Gastrocnemius medialis (tissue), 4 donors: ENCODE measurements around the gene SCARF2. TPM values are rescaled to one million over a fixed set of nuclear protein-coding genes. Genes with fewer than 3 reads are reported as not detected.

Experiments used
- ATAC-seq, 2 donors: fragments of 150-250 bp; one replicate each; pipeline ENCODE4 v1.9.1; 2016
- DNase-seq, 2 donors: peaks; one replicate each; pipeline ENCODE4 v3.0.0-alpha.2; 2019
- H3K27ac ChIP-seq, 4 donors: fragments of 200-600 bp; sonication (generic); 1 replicate in 1 of 4; 2 replicates in 3 of 4; pipeline ENCODE4 v1.5.1; 2016 to 2018; ENCODE audit warnings: mild to moderate bottlenecking in 2 of 4, moderate library complexity in 1 of 4
- H3K27me3 ChIP-seq, 3 donors: fragments of 200-600 bp; sonication (generic) in 2 of 3; 1 replicate in 1 of 3; 2 replicates in 2 of 3; pipeline versions ENCODE4 v1.5.1 to v1.6.0; 2016 to 2019; ENCODE audit warnings: mild to moderate bottlenecking in 1 of 3, moderate library complexity in 1 of 3
- H3K36me3 ChIP-seq, 2 donors: fragments of 200-600 bp; sonication (generic) in 1 of 2; one replicate each; pipeline ENCODE4 v1.5.1; 2017 to 2018
- H3K4me1 ChIP-seq, 2 donors: fragments of 200-600 bp; sonication (generic) in 1 of 2; one replicate each; pipeline ENCODE4 v1.5.1; 2016 to 2017; ENCODE audit warnings: mild to moderate bottlenecking in 2 of 2
- H3K4me3 ChIP-seq, 4 donors: fragments of 200-600 bp; sonication (generic) in 3 of 4; 1 replicate in 1 of 4; 2 replicates in 3 of 4; pipeline ENCODE4 v1.5.1; 2016 to 2019; ENCODE audit warnings: mild to moderate bottlenecking in 2 of 4
- H3K9me3 ChIP-seq, 3 donors: fragments of 200-600 bp; sonication (generic) in 2 of 3; 1 replicate in 1 of 3; 2 replicates in 2 of 3; pipeline ENCODE4 v1.5.1; 2016 to 2019
- CTCF ChIP-seq, 5 experiments: fragments of 450-650 bp in 3 of 5; fragments of 200-600 bp in 2 of 5; sonication (generic) in 2 of 5; IDR thresholded peaks in 4 of 5; conservative IDR thresholded peaks in 1 of 5; 1 replicate in 4 of 5; 2 replicates in 1 of 5; pipeline ENCODE4 v1.5.1; 2016 to 2019; ENCODE audit warnings: antibody characterized with exemption in 5 of 5, mild to moderate bottlenecking in 3 of 5, moderate library complexity in 3 of 5
- POLR2A ChIP-seq, 2 donors: fragments of 450-650 bp; IDR thresholded peaks; one replicate each; pipeline ENCODE4 v1.6.1; 2017; ENCODE audit warnings: antibody characterized with exemption in 2 of 2, mild to moderate bottlenecking in 2 of 2, moderate library complexity in 2 of 2
- in situ Hi-C, 4 donors: fragments of 200-750 bp; cut with MboI; loops; one replicate each; pipeline versions ENCODE4 v1.15.0 to v1.8.0; 2017; ENCODE audit warnings: low sequenced_read_pairs in 4 of 4
- intact Hi-C: fragments of 100-400 bp; cut with DNase I; formaldehyde crosslinking; loops from one replicate; pipeline ENCODE4 v1.15.1; 2023; ENCODE audit warnings: low total_unique reads
- total RNA-seq, 4 donors: library from RNA; depleted of rRNA; stranded (reverse); fragments of >200 nt; gene quantifications; one replicate each; pipeline versions ENCODE4 v1.1.0 to v1.2.3, GENCODE V29; 2016

The SCARF2 gene
- total RNA-seq, 4 donors from 2014 or later, result 1.8 to 4.0 (median 2.3) TPM

GRCh38 chr22:20405291-20405930 is 32.2 kb downstream of the SCARF2 start:
- Histone ChIP-seq H3K27ac (no peak overlapping the region), H3K36me3 (peaks cover 0 to 11% of the 10 kb centered on the region in 2 donors), H3K4me3 (no peak overlapping the region), H3K4me1 (no peaks in the 10 kb centered on the region), H3K9me3 (no peaks in the 10 kb centered on the region), H3K27me3 (no peaks in the 10 kb centered on the region)
- in situ Hi-C loops (loop anchor here in 2 of 4 donors (25.0 kb wide), 1 partner anchor 282 kb away; no protein-coding TSS in a partner anchor), intact Hi-C loops (no loop called here)
- no peak for ATAC-seq
- DNase-seq, result no peak
- TF ChIP-seq CTCF (IDR thresholded peaks at IDR 0.05 in 4 of 5, conservative IDR thresholded peaks at IDR 0.05 in 1 of 5), result no peak
- no peak for TF ChIP-seq POLR2A (IDR thresholded peaks at IDR 0.05)

GRCh38 chr22:20404881-20405280 is 32.7 kb downstream of the SCARF2 start:
- Histone ChIP-seq H3K27ac (no peak overlapping the region), H3K4me3 (no peak overlapping the region), H3K9me3 (no peaks in the 10 kb centered on the region), H3K4me1 (no peaks in the 10 kb centered on the region), H3K27me3 (no peaks in the 10 kb centered on the region), H3K36me3 (peaks cover 0 to 11% of the 10 kb centered on the region in 2 donors)
- TF ChIP-seq CTCF (IDR thresholded peaks at IDR 0.05 in 4 of 5, conservative IDR thresholded peaks at IDR 0.05 in 1 of 5) (no peak), POLR2A (IDR thresholded peaks at IDR 0.05) (no peak)
- ATAC-seq, result no peak
- intact Hi-C loops (no loop called here), in situ Hi-C loops (loop anchor here in 2 of 4 donors (25.0 kb wide), 1 partner anchor 282 kb away; no protein-coding TSS in a partner anchor)
- no peak for DNase-seq

- no peak for TF ChIP-seq POLR2A (IDR thresholded peaks at IDR 0.05)
- TF ChIP-seq CTCF (IDR thresholded peaks at IDR 0.05 in 4 of 5, conservative IDR thresholded peaks at IDR 0.05 in 1 of 5), result no peak
- intact Hi-C loops, result no loop called here
- peaks cover 0 to 11% of the 10 kb centered on the region in 2 donors for H3K36me3 ChIP-seq
These were observed 33.9 kb downstream of the SCARF2 start for GRCh38 chr22:20403779-20404140.

GRCh38 chr22:20402960-20403778 is 34.5 kb downstream of the SCARF2 start:
- intact Hi-C loops, result no loop called here
- ATAC-seq (no peak), DNase-seq (no peak)
- Histone ChIP-seq H3K9me3 (no peaks in the 10 kb centered on the region), H3K4me1 (no peaks in the 10 kb centered on the region), H3K27me3 (no peaks in the 10 kb centered on the region), H3K36me3 (peaks cover 0 to 11% of the 10 kb centered on the region in 2 donors), H3K4me3 (no peak overlapping the region), H3K27ac (no peak overlapping the region)
- no peak for TF ChIP-seq CTCF (IDR thresholded peaks at IDR 0.05 in 4 of 5, conservative IDR thresholded peaks at IDR 0.05 in 1 of 5)
- TF ChIP-seq POLR2A (IDR thresholded peaks at IDR 0.05), result no peak
- in situ Hi-C loops, result loop anchor here in 2 of 4 donors (25.0 kb wide), 1 partner anchor 284 kb away; no protein-coding TSS in a partner anchor

More at GRCh38 chr22:20403779-20404140, 33.9 kb downstream of the SCARF2 start:
- H3K4me3 ChIP-seq, result no peak overlapping the region
- no peak for DNase-seq
- no peaks in the 10 kb centered on the region for H3K9me3 ChIP-seq
- no peak for ATAC-seq
- no peaks in the 10 kb centered on the region for H3K27me3 ChIP-seq
- in situ Hi-C loops, result loop anchor here in 2 of 4 donors (25.0 kb wide), 1 partner anchor 284 kb away; no protein-coding TSS in a partner anchor
- H3K27ac ChIP-seq, result no peak overlapping the region
- H3K4me1 ChIP-seq, result no peaks in the 10 kb centered on the region
